ENCODE data around the gene RUFY4. TPM values are rescaled to one million over a fixed set of nuclear protein-coding genes. Genes with fewer than 3 reads are reported as not detected.

The RUFY4 gene
- total RNA-seq, 4 donors from 2014 or later = 0.07 TPM; not detected in 3

GRCh38 chr2:218063486-218063885, 5.6 kb upstream of the RUFY4 start:
- no peak overlapping the region for H3K27ac ChIP-seq
- DNase-seq = no peak
- H3K36me3 ChIP-seq = no peaks in the 10 kb centered on the region
- H3K27me3 ChIP-seq = no peaks in the 10 kb centered on the region
- no peaks in the 10 kb centered on the region for H3K4me1 ChIP-seq
- no peaks in the 10 kb centered on the region for H3K9me3 ChIP-seq
- intact Hi-C loops (cut with DNase I; ENCODE audit: low total_unique reads) = no loop called here
- H3K4me3 ChIP-seq = no peak overlapping the region
- TF ChIP-seq CTCF (IDR thresholded peaks at IDR 0.05) = no peak
- TF ChIP-seq POLR2A (IDR thresholded peaks at IDR 0.05) = no peak

- Histone ChIP-seq H3K27ac (no peak overlapping the region), H3K4me3 (no peak overlapping the region), H3K27me3 (no peaks in the 10 kb centered on the region), H3K36me3 (no peaks in the 10 kb centered on the region), H3K4me1 (no peaks in the 10 kb centered on the region), H3K9me3 (no peaks in the 10 kb centered on the region)
- intact Hi-C loops (cut with DNase I; ENCODE audit: low total_unique reads) = no loop called here
- TF ChIP-seq CTCF (IDR thresholded peaks at IDR 0.05) (no peak), POLR2A (IDR thresholded peaks at IDR 0.05) (no peak)
- no peak for DNase-seq
These were observed 5.2 kb upstream of the RUFY4 start for GRCh38 chr2:218063896-218064295.

- DNase-seq = no peak
- intact Hi-C loops (cut with DNase I; ENCODE audit: low total_unique reads) = no loop called here
- H3K27me3 ChIP-seq = no peaks in the 10 kb centered on the region
- no peak overlapping the region for H3K4me3 ChIP-seq
- no peaks in the 10 kb centered on the region for H3K36me3 ChIP-seq
- no peak overlapping the region for H3K27ac ChIP-seq
- no peaks in the 10 kb centered on the region for H3K9me3 ChIP-seq
- TF ChIP-seq POLR2A (IDR thresholded peaks at IDR 0.05) (no peak), CTCF (IDR thresholded peaks at IDR 0.05) (no peak)
- no peaks in the 10 kb centered on the region for H3K4me1 ChIP-seq
These were observed 3.6 kb upstream of the RUFY4 start for GRCh38 chr2:218065239-218066006.

- intact Hi-C loops (cut with DNase I; ENCODE audit: low total_unique reads) = no loop called here
- no peaks in the 10 kb centered on the region for H3K36me3 ChIP-seq
- H3K27ac ChIP-seq = no peak overlapping the region
- no peak for TF ChIP-seq CTCF (IDR thresholded peaks at IDR 0.05)
- TF ChIP-seq POLR2A (IDR thresholded peaks at IDR 0.05) = no peak
- no peak overlapping the region for H3K4me3 ChIP-seq
- no peak for DNase-seq
- no peaks in the 10 kb centered on the region for H3K9me3 ChIP-seq
- no peaks in the 10 kb centered on the region for H3K27me3 ChIP-seq
- no peaks in the 10 kb centered on the region for H3K4me1 ChIP-seq
These were observed 2.0 kb upstream of the RUFY4 start for GRCh38 chr2:218066926-218067515.

GRCh38 chr2:218067523-218067922, 1.5 kb upstream of the RUFY4 start:
- Histone ChIP-seq H3K36me3 (no peaks in the 10 kb centered on the region), H3K27me3 (no peaks in the 10 kb centered on the region), H3K4me3 (no peak overlapping the region), H3K27ac (no peak overlapping the region), H3K4me1 (no peaks in the 10 kb centered on the region), H3K9me3 (no peaks in the 10 kb centered on the region)
- TF ChIP-seq CTCF (IDR thresholded peaks at IDR 0.05) = no peak
- TF ChIP-seq POLR2A (IDR thresholded peaks at IDR 0.05) = no peak
- no peak for DNase-seq
- intact Hi-C loops (cut with DNase I; ENCODE audit: low total_unique reads) = no loop called here
